Measurements from ENCODE around the gene PRLR.

GRCh38 chr5:35042781-35043180 is 187.5 kb downstream of the PRLR start:
- TF ChIP-seq HOMEZ (CRISPR knock-in tag; IDR thresholded peaks at IDR 0.05) (no peak), CTCF (IDR thresholded peaks at IDR 0.05 in 2 of 3, conservative IDR thresholded peaks at IDR 0.05 in 1 of 3; ENCODE audit: insufficient read depth in 2 of 3, low read depth in 1 of 3, low read length in 3 of 3) (no peak), PHB (CRISPR knock-in tag; IDR thresholded peaks at IDR 0.05) (no peak), ESRRA (IDR thresholded peaks at IDR 0.05; ENCODE audit: borderline replicate concordance, low read depth) (no peak)

Measured in K562 (cell line).